Tibial nerve (tissue), 4 donors: Measurements from ENCODE around the gene NEK11.

Source experiments
- EP300 ChIP-seq, 2 donors: sonication (generic); formaldehyde crosslinking; IDR thresholded peaks; one replicate each; pipeline ENCODE4 v1.6.1; 2017; ENCODE audit warnings: antibody characterized with exemption in 2 of 2, mild to moderate bottlenecking in 1 of 2
- POLR2A ChIP-seq, 2 donors: fragments of 450-650 bp; IDR thresholded peaks; one replicate each; pipeline ENCODE4 v1.6.1; 2017; ENCODE audit warnings: antibody characterized with exemption in 2 of 2, mild to moderate bottlenecking in 2 of 2, moderate library complexity in 2 of 2
- TF ChIP-seq, protein P1 (sequence below), 5 experiments: fragments of 200-600 bp in 3 of 5; fragments of 450-650 bp in 2 of 5; sonication (generic) in 3 of 5; IDR thresholded peaks; one replicate each; pipeline ENCODE4 v1.5.1; 2016 to 2019; ENCODE audit warnings: antibody characterized with exemption in 5 of 5, mild to moderate bottlenecking in 3 of 5, moderate library complexity in 2 of 5

- TF ChIP-seq, protein P1, sequence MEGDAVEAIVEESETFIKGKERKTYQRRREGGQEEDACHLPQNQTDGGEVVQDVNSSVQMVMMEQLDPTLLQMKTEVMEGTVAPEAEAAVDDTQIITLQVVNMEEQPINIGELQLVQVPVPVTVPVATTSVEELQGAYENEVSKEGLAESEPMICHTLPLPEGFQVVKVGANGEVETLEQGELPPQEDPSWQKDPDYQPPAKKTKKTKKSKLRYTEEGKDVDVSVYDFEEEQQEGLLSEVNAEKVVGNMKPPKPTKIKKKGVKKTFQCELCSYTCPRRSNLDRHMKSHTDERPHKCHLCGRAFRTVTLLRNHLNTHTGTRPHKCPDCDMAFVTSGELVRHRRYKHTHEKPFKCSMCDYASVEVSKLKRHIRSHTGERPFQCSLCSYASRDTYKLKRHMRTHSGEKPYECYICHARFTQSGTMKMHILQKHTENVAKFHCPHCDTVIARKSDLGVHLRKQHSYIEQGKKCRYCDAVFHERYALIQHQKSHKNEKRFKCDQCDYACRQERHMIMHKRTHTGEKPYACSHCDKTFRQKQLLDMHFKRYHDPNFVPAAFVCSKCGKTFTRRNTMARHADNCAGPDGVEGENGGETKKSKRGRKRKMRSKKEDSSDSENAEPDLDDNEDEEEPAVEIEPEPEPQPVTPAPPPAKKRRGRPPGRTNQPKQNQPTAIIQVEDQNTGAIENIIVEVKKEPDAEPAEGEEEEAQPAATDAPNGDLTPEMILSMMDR (IDR thresholded peaks at IDR 0.05), result no peak
- no peak for TF ChIP-seq POLR2A (IDR thresholded peaks at IDR 0.05)
- no peak for TF ChIP-seq EP300 (IDR thresholded peaks at IDR 0.05)
Observed at GRCh38 chr3:130990282-130990681, 36.4 kb upstream of the NEK11 start.
